Myocyte (in vitro differentiated cells): ENCODE data around the gene KRT80. TPM values are rescaled to one million over a fixed set of nuclear protein-coding genes. Genes with fewer than 3 reads are reported as not detected.
"Not testable (repeated sequence)": the region's sequence is repeated elsewhere in the genome, so short reads cannot be mapped to it uniquely, and the experiment has no call there.

Experiments used
- DNase-seq: peaks from one replicate; pipeline ENCODE4 v3.0.0-alpha.2; 2012; ENCODE audit warnings: low read depth
- polyA plus RNA-seq: library from polyadenylated mRNA; unstranded; fragments of >200 nt; gene quantifications from one replicate; pipeline ENCODE4 v1.2.1, GENCODE V29; 2012; ENCODE audit warnings: missing spikeins
- total RNA-seq: library from RNA; depleted of rRNA; stranded (reverse); fragments of >200 nt; gene quantifications from 2 replicates; pipeline ENCODE4 v1.2.3, GENCODE V29; 2014

KRT80 gene
- total RNA-seq, result 46.3 and 68.4 TPM in 2 replicates
- polyA plus RNA-seq, result 59.1 TPM

GRCh38 chr12:52191841-52192791, at the start of gene KRT80:
KRT80 (minus strand) TSS chr12:52192014; CDS start chr12:52191902, 112 bp downstream.
- DNase-seq, result peak; percentile 99

- DNase-seq, result peak; percentile 61
Measured at GRCh38 chr12:52241205-52241842, 49.5 kb upstream of the KRT80 start.

- DNase-seq, result not testable (repeated sequence)
Measured at GRCh38 chr12:52240247-52240646, 48.4 kb upstream of the KRT80 start.

GRCh38 chr12:52239767-52240166, 48.0 kb upstream of the KRT80 start:
- no peak for DNase-seq

GRCh38 chr12:52238916-52239646, 47.3 kb upstream of the KRT80 start:
- DNase-seq, result no peak

GRCh38 chr12:52238207-52238840, 46.5 kb upstream of the KRT80 start:
- DNase-seq, result no peak

- no peak for DNase-seq
Measured at GRCh38 chr12:52236386-52237050, 44.7 kb upstream of the KRT80 start.

- no peak for DNase-seq
Measured at GRCh38 chr12:52235822-52236361, 44.1 kb upstream of the KRT80 start.

GRCh38 chr12:52235001-52235764, 43.4 kb upstream of the KRT80 start:
- DNase-seq, result no peak

GRCh38 chr12:52234223-52234810, 42.5 kb upstream of the KRT80 start:
- DNase-seq, result no peak

GRCh38 chr12:52233462-52234207, 41.8 kb upstream of the KRT80 start:
- no peak for DNase-seq

- no peak for DNase-seq
Measured at GRCh38 chr12:52232674-52233461, 41.1 kb upstream of the KRT80 start, which contains the start of gene KRT7. KRT7 (plus strand) TSS chr12:52233243; CDS start chr12:52233297, 54 bp downstream.

GRCh38 chr12:52232203-52232673, 40.4 kb upstream of the KRT80 start:
- no peak for DNase-seq

- no peak for DNase-seq
Measured at GRCh38 chr12:52231305-52232202, 39.7 kb upstream of the KRT80 start.

- no peak for DNase-seq
Measured at GRCh38 chr12:52230364-52231281, 38.8 kb upstream of the KRT80 start.
